NCI-H146 (cell line): ENCODE measurements around the gene ARID5B.

Experiments used
- DNase-seq: peaks from one replicate; lab custom pipeline; 2025; lab: John Stamatoyannopoulos, UW

ARID5B gene

DNA sequence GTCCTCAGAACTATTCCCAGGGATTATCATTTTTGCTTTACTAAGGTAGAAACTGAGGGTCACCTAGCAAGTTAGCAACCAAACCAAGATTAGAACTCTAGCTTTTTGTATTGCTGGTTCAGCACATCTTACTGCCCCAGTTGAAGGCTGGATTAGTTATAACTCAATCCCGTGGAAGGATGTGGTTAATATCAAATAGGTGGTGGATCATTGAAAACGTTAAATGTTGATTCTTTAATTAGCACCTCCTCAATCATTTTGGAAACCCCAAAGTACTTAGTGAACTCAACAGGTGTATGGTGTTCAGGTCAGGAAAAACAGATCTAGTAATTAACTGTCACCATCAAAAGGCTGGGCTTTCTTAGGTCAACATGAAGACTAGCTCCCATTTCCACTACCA lies 152.4 kb downstream of the ARID5B start:
- DNase-seq = peak; percentile 57

DNA sequence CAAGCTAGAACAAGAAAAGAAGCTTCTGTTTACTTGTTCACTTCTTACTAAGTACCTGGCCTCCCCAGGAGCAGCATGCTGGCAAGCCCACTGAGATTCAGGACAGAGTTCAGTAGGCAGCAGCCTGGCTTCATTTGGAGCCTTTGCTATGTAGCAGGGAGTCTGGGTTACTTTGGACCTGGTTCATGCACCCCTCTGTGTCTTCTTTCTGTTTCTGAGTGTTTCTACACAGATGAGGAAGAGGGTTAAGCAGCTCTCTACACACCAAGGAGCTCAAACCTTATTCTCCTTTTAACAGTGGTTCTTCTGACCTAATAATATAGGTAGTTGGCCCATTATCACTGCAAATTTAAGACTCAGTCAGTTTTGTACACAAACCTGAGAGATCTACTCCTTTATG lies 152.9 kb downstream of the ARID5B start:
- DNase-seq = no peak

DNA sequence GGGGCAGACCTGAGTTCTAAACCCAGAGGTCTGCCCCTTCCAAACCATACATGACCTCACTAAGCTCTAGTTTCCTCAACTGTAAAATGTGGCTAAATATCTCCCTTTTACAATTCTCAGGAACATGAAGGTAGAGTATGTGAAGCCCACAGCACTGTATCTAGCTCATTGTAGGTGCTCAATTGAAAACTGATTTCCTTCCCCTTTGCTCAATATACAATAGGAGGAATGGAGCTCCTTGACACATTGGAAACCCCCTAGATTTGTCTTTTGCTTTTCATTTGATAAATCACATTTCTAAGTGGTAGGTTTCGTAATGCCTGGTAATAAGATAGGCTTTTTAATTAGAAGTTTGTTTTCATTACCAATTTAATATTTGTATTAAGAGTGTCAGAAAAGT lies 153.3 kb downstream of the ARID5B start:
- DNase-seq = no peak

DNA sequence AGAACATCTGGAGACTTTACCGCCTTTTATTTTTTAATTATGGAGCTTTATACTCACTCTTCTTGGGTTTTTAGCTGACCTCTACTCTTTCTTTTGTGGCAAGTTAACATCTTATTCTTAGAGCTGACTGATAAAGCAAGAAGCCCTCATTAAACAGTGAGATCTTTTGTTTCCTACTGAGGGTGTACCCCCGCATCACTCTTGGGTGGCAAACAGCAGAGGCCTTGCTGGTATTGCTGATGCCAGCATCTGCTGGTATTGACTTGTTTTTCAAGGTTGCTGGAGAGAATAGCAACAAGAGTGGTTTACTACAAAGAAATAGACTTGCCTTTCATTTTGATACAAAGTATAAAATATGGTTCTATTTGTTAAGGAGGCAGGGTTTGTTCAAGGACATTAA lies 154.7 kb downstream of the ARID5B start:
- no peak for DNase-seq

DNA sequence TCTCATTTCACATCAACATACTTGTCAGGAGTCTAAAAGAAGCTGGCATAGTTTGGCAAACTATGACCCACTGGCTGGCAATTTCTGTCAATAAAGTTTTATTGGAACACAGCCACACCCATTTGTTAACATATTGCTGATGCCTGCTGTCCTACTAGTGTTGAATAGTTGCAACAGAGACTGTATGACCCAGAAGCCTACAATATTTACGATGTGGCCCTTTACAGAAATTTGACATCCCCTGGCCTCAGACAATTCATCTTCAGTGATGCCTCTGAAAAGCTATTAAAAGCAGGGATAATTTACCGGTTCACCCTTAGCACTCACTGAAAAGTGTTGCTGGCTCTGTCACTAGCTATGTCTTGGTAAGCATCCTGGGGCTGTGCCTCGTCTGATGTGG lies 155.2 kb downstream of the ARID5B start:
- no peak for DNase-seq

DNA sequence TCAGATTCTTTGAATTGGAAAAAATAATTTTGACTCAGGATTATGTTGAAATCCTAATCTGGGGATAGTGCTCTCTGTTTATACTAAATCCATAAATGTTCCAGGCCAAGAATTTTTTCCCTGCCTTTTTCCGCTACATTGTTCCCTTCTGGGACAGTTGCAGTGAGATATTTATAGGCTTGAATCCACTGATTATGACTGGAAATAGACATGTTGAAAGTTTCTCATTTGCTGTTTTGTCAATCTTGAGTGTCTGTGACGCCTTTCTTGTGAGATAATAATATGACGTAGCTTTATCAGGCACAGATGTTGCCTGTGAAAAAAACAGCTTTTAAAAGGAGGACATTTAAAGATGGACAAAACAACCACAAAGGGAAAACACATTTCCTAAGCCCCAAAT lies 155.9 kb downstream of the ARID5B start:
- DNase-seq = no peak

DNA sequence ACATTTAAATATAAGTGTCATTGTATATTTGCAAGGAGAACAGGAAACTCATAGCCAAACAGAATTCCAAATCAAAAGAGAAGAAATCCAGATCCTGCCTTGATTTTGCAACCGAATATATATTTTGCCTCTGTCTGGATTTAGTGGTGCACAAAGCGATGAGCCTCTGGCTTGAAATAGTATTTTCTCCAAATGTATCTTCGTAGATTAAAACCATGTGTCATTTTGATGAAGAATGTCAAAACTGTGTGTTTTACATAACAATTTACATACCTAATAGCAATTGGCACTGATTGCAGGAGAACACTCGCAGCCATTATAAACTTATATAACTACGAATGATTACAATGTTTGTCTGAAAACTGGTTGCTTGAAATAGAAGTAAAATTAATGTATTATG lies 156.4 kb downstream of the ARID5B start:
- no peak for DNase-seq

DNA sequence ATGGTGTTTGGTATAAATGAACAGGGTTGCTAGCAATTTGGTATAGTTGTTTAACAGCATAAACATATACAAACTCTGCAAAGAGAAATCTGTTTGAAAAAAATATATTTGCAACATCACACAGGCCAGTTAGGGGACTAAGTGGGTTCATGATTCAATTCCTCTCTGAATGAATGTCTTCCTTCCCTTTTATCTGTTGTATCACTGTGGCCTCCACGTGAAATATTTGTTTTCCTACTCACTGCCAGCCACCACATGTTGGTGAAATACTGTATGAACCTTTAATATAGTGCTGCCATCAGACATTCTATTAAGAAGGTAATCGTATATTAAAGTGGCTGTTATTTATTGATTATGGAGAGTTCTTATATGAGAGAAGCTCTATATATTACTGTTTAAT lies 157.0 kb downstream of the ARID5B start:
- no peak for DNase-seq

DNA sequence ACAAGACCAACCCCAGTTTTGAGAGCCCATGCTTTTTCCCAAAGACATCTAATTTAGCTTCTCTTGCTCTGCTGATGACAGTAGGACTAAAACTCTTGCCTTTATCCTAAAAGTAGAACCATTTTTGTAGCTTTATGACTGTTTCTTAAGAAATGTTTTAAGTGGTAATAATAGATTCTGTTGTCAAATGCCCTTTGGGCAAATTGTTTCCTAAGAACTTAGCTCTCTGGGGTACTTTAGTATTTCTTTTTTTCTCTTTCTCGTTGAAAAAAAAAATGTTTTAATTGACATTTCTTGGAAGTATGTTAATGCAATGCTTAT lies 157.4 kb downstream of the ARID5B start:
- no peak for DNase-seq

DNA sequence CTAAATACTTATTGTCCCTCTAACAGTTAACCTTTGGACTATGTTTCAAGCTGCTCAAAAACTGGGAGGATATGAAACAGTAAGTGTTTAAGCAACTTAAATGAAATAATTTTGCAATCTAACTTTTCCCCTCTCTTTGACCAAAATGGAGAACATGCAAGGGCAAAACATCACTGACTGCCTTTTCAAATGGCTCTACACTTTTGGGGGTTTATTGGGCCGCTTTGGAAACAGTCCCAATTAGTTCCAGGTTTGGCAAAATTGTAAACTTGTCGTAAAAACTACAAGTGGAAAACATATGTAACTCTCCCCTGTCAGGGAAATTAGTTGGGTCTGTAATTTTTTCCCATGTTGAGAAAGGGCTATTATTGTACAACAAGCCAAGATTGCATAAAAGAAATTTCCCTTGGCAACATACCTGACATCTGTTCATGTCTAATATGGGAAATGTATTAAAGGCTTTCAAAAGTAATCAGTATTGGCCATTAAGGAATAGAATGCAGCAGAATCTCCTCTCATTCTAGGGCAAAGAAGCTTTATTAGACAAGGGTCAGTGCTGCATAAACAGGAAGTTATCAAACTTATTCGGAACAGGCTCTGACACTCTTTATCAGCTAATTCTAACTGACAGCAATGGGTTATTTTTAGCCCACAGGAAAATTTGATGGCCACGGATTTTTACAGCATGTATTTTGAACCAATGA lies 157.9 kb downstream of the ARID5B start:
- no peak for DNase-seq

DNA sequence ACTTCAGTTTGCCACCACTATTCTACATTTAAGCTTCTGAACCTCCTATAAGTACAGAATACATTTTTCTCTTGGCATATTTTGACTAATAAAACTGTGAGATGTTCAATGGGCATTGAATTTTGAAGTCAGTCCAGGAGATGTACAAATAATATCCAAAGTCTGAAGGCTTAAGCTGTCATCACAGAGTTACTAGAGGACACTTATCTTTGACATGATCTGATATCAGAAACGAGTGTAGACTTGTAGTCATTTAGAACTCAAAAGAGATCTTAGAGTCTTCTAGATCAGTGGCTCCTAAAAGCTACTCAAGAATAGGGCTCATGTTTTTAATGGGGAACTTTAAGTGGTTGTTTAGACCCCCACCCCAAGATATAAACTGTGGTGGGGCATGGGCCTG lies 160.5 kb downstream of the ARID5B start:
- no peak for DNase-seq

DNA sequence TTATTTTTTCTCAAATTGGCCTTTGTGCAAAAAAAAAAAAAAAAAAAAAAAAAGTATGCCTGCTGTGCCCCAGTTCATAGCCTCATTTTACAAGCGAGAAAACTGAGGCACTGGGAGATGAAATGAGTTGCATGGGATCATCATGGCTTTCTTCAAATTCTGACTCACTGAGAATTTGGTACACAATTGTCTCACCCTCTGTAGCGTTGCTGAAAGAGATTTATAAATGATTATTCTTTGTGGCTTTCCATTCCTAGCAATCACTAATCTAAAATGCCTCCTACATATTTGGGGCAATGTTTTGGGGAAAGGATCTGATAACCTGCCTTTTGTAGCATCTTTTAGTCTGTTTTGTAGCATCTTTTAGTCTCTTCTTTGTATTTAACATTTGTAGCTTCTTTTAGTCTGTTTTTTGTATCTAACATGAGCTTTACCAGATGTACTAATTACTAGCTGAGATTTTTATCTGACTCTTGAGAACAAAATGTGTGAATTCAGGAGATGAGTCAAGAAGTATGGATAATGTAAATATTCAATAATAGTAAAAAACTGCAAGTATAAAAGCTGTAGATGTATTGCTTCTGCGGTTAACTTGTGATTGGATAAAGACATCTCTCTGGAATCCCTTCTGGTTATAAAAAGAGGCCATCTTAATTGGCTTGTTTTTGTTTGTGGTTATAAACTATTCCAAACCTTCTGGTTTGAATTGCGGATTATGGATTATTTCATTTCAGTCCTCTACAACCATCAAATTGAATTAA lies 161.4 kb downstream of the ARID5B start:
- DNase-seq = no peak

DNA sequence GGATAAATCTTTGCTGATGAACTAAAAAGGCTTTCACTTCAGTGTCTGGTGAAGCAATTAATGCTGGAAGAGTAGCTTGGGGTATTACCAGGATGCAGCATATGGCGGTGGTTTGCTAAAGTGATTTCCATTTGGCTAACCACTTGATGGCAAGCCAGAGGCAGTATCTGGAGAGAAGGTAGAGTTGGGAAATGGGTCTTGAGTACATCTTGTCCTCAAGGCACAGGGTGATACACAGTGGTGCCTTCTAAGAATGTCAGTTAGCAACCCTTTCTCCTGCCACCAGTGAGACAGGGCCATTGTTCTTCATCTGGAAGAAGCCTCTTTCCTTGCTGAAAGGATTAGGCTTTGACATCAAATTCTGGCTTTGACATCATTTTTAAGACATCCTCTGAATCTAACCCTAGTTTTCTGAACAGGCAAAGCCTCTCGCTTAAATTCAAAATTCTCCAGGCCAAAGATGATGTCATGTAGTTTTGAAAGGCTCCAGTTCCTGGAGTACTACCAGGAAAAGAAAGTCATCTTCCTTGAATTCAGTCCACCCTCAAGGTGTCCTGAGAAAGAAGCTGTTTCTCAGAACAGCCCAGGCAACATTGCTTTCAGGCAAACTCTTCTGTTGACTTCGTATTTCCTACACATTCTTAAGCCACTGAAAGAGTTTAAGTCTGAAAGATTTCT lies 162.4 kb downstream of the ARID5B start:
- no peak for DNase-seq

DNA sequence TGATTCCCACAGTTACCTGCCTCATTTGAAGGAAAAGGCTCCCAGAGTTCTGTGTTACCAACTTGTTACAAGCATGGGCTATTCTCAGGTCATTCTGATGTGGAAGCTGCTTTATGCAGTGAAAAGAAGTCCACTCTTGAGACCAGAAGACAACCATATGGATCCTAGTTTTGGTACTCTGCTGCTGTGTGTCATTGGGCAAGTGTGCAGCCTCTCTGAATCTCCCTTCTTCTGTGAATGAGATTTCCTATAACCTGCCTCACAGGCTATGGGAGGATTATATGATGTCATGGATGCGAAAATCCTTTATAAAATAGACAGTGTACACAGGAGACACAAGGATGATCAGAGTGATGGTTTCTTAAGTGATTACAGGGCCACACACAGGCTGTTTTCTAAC lies 166.1 kb downstream of the ARID5B start:
- no peak for DNase-seq

DNA sequence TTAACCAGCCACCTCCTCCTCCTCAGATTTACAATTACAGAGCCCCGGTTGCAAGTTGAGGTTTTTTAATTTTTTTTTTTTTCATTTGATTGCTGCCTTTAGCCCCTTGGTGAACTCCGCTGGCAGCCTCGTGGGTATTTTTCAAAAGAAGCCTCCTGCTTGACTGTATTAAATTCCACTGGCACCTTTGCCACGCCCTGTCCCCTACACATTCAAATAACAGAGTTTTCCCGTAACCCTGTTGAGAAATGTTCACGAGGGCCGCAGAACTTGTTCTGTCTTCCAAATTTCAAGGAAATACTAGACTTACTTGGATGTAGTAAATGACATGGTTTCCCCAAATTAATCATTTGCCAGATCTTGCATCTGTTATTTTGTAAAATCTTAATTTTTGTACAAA lies 167.0 kb downstream of the ARID5B start:
- no peak for DNase-seq

DNA sequence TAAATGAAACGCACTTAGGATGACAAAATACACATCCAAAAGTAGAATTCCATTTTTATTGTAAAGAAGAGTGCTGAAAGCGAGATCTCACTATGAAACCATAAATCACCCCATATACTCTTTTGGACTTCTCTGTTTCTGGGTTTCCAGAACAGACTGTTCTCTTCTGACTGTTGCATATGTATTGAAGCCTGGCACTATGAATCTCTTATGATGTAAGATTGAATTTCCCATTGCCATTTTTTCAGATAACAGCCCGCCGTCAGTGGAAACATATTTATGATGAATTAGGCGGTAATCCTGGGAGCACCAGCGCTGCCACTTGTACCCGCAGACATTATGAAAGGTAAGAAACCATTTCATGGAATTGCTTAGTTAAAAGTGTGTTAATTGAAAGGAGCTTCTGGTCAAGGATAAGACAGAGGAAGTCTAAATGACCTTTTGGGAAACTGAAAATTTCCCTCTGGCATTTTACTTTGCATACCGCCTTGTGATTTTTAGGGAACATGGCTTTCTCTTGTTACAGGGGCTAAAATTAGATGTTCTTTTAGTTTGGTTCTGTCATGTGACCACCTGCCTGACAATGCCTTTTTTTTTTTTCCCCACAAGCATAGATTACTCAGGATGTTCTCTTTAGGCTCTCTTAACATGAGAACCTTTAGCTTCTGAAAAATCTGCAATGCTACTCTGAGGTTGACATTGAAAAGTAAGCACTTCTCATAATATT lies 168.1 kb downstream of the ARID5B start:
- no peak for DNase-seq

DNA sequence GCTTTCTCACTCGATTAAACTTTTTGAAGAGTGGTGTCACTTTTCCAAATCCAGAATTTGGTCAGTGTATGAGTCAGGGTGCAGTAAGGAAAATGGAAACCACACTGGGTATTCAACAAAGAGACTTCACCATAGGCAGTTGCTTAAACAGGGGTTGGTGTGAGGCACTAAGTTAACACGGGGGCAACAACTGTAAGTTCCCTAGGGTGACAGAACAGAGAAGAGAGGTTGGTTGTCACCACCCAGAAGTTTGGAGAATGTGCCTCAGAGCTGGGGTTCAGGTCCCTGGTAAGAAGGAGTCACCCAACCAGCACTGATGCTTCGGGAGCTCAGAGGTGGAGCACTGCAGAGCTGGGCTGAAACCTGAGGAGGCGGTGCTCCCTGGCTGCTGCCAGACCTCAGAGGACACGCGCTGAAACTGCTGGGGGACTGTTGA lies 170.4 kb downstream of the ARID5B start:
- DNase-seq = no peak

DNA sequence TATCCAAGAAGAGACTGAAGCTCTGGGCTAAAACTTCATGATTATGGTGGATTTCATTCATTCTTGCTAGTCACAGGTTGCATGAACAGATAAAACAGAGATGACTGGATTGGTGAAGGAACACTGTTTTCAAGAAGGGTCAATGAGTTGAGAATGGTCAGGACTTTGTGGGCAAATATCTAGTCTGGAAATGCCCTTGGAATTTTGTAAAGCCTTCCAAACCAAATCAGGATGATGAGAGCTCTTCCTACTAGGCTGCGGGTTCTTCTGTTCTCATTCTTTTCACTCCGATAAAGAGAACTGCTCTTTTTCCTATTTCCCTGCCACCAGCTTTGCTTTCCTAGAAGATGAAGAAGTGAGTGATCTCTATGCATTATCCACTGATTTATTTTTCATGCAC lies 171.4 kb downstream of the ARID5B start:
- DNase-seq = no peak

DNA sequence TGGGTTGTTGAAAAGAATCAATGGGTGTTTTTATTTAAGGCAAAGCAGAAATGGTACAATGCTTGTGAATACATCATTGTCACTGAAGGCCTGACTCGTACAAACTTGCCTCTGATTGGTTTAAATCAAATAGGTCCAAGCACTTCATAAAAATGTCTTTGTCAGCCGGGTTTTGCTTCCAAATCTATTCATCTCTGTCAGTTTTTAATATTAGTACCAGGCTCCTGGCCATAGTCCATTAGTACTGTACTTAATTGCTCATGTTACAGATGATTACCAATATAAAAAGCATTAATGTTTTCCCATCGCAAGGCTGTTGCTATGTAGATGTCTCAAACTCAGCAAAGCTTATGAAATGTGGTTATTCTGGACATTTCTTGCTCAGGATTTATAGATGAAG lies 171.9 kb downstream of the ARID5B start:
- no peak for DNase-seq

DNA sequence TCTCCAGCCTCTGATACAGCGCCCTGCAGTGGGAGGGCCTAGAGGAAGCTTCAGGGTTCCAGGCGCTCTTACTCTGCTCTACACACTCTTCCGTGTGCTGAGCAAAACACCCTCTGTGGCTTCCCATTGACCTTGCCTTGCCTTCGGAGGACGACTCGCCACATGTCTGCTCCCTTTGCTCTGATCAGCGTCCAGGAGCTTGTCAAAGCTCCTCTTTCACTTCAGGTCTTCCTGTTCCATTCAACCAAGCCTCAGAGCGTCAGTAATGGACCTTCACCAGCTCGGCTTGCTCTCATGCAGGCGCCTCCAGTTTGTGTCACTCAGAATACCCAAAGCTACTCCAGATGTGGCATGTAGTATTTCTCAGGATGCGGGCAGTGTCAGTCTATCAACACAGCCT lies 173.9 kb downstream of the ARID5B start:
- no peak for DNase-seq

DNA sequence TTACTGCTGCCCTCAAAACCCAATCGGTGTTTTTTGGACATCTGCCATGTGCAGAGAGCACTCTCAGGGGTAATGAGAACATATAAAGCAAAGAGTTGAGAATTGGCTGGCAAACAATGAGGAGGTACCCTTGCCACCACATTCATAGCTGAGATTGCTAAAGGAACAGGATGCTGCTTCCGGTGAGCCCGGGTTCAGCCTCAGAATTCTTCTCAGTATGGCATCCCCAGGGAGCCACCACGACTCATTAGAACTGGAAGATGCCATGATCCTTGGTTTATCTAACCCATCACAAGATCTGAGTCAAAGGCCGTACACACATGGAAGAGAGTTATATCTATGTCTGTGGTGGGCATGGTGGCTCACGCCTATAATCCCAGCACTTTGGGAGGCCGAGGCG lies 174.4 kb downstream of the ARID5B start:
- no peak for DNase-seq

DNA sequence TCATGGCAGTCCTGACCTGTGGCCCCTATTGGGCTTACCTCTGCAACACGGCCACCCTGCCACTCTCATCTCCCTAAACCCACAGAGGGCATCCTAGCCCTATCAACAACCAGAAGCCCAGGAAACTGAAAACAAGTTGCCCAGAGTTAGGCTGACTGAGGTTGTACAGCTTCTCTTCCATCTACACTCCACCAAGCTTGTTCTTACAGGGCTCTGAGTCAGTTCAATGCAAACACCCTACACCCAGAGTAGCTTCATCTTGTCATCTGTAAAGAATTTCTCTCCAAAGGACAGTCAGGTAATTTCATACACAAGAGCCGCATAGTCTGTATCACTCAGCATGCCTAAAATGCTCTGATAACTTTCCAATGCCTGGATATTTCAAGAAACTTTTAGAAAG lies 175.4 kb downstream of the ARID5B start:
- DNase-seq = peak; percentile 7
